T-cell (primary cell): ENCODE measurements around the gene SSC5D. TPM values are rescaled to one million over a fixed set of nuclear protein-coding genes. Genes with fewer than 3 reads are reported as not detected.
"Not testable (repeated sequence)": the region's sequence is repeated elsewhere in the genome, so short reads cannot be mapped to it uniquely, and the experiment has no call there.

Experiments
- ATAC-seq, 4 experiments: fragments of 200-7000 bp in 3 of 4; fragments of 150-1000 bp in 1 of 4; cut with Tn5 transposase; replicated peaks in 1 of 4; 1 replicate in 3 of 4; 2 replicates in 1 of 4; pipeline ENCODE4 v1.10.0; 2021; ENCODE audit warnings: moderate library complexity in 3 of 4, mild to moderate bottlenecking in 2 of 4, moderate number of reproducible peaks in 1 of 4
- CTCF ChIA-PET, 2 donors: fragments of 300-600 bp; sonication (Branson Sonifier 250); formaldehyde crosslinking; loops; one replicate each; lab custom pipeline; 2022; ENCODE audit warnings: antibody characterized with exemption in 2 of 2; lab: Charles Lee
- POLR2A ChIA-PET, 2 donors: fragments of 300-600 bp; sonication (Branson Sonifier 250); formaldehyde crosslinking; loops; one replicate each; lab custom pipeline; 2022; ENCODE audit warnings: antibody characterized with exemption in 2 of 2; lab: Charles Lee
- DNase-seq, 35 experiments: peaks; one replicate each; pipeline versions ENCODE4 v3.0.0 to v3.0.0-alpha.2; 2013 to 2023
- H3K27ac ChIP-seq: one replicate; pipeline ENCODE4 v1.5.1; 2013; ENCODE audit warnings: low read length
- H3K27me3 ChIP-seq, 2 experiments: replicated peaks in 1 of 2; 1 replicate in 1 of 2; 2 replicates in 1 of 2; pipeline versions ENCODE4 v1.6.1 to v1.7.0; 2013; ENCODE audit warnings: low read length in 1 of 2, mixed read lengths in 1 of 2; ENCODE audit not compliant: control insufficient read depth in 2 of 2, insufficient read depth in 2 of 2; ENCODE audit errors: extremely low read depth in 1 of 2
- H3K36me3 ChIP-seq, 2 donors: 1 replicate in 1 of 2; 2 replicates in 1 of 2; pipeline versions ENCODE4 v1.6.1 to v1.7.0; 2013; ENCODE audit warnings: low read length in 1 of 2; ENCODE audit not compliant: control insufficient read depth in 2 of 2, insufficient read depth in 1 of 2; ENCODE audit errors: extremely low read depth in 1 of 2
- H3K4me1 ChIP-seq, 2 experiments: 1 replicate in 1 of 2; 2 replicates in 1 of 2; pipeline versions ENCODE4 v1.6.1 to v1.7.0; 2013; ENCODE audit warnings: low read length in 2 of 2, mixed read lengths in 1 of 2; ENCODE audit not compliant: insufficient read depth in 2 of 2, control insufficient read depth in 1 of 2; ENCODE audit errors: extremely low read depth in 1 of 2
- H3K4me3 ChIP-seq, 2 donors: 1 replicate in 1 of 2; 2 replicates in 1 of 2; pipeline versions ENCODE4 v1.5.1 to v1.7.0; 2013; ENCODE audit warnings: mild to moderate bottlenecking in 2 of 2, low read length in 1 of 2, moderate library complexity in 1 of 2; ENCODE audit not compliant: control insufficient read depth in 1 of 2; ENCODE audit errors: extremely low read depth in 1 of 2
- H3K9me3 ChIP-seq: 2 replicates; pipeline ENCODE4 v1.7.0; 2013
- H3K27ac Mint-ChIP-seq, 2 donors: one replicate each; pipeline ENCODE4 v1.8.0; 2020 to 2021; ENCODE audit warnings: mild to moderate bottlenecking in 2 of 2, mixed read lengths in 2 of 2
- H3K27me3 Mint-ChIP-seq, 2 donors: one replicate each; pipeline ENCODE4 v1.8.0; 2021 to 2022; ENCODE audit warnings: mixed read lengths in 2 of 2
- H3K36me3 Mint-ChIP-seq: one replicate; pipeline ENCODE4 v1.8.0; 2021; ENCODE audit warnings: mixed read lengths
- H3K4me1 Mint-ChIP-seq, 3 donors: one replicate each; pipeline ENCODE4 v1.8.0; 2020 to 2022; ENCODE audit warnings: mixed read lengths in 3 of 3, mild to moderate bottlenecking in 1 of 3
- H3K4me3 Mint-ChIP-seq, 3 donors: one replicate each; pipeline ENCODE4 v1.8.0; 2020 to 2022; ENCODE audit warnings: mild to moderate bottlenecking in 3 of 3, mixed read lengths in 3 of 3, moderate library complexity in 3 of 3
- H3K9me3 Mint-ChIP-seq, 3 donors: one replicate each; pipeline ENCODE4 v1.8.0; 2020 to 2022; ENCODE audit warnings: mixed read lengths in 3 of 3
- WGBS: methylation state at CpG from one replicate; pipeline ENCODE4 v1.1.5; 2013; ENCODE audit warnings: missing lambda C conversion rate; ENCODE audit not compliant: insufficient coverage; 5-methylcytosine and 5-hydroxymethylcytosine counted together
- total RNA-seq, 35 experiments: library from RNA in 6 of 35; stranded (reverse) in 6 of 35; fragments of 120-200 nt in 1 of 35; gene quantifications; one replicate each; pipeline versions ENCODE4 v1.2.1 to v1.2.4 and lab custom pipeline; 2013 to 2026

The SSC5D gene
- total RNA-seq, 5 donors from 2014 or later (not counting 1 experiment from before 2014, with no cell fraction given) = 0.38 to 1.3 (median 0.66) TPM

DNA sequence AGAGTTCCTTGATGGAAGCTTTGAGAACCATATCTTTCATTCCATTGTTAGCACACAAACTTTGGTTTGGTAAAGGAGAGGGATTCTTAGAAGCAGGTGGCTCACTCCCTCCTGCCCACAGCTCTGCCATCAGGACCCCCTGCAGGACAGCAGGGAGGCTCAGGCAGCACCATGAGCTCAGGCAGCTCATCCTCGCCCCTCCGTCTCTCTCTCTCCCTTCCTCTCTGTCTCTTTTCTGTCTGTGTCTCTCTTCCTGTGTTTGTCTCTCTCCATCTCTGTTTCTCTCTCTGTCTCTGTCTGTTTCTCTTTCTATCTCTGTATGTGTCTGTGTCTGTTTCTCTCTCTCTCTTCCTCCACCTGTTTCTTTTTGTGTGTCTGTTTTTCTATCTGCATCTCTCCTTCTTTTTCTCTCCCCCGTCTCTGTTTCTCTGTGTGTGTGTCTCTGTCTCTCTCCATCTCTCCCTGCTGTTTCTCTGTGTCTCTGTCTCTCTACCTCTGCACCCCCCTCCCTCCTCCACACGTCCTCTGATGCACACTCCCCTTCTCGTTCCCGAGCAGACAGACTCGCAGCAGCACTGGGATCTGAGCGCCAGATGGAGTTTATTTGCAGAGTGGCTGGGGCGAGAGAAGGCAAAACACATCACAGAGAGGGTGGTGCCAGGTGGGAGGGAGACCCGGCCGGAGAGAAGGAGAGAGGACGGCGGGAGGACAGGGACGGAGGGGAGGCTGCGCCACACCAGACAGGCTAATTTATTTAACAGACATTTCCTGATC is 40.0 kb downstream of the SSC5D start:
- CTCF ChIA-PET = no interaction called here
- Mint-ChIP-seq H3K4me3 (no peak overlapping the region), H3K4me1 (no peaks in the 10 kb centered on the region), H3K27ac (no peak overlapping the region), H3K27me3 (peaks cover 5 to 7% of the 10 kb centered on the region in 2 donors), H3K36me3 (no peaks in the 10 kb centered on the region), H3K9me3 (no peaks in the 10 kb centered on the region)
- 88% methylated on average over 3 of the region's 15 CpGs for WGBS
- POLR2A ChIA-PET = no interaction called here
- no peaks in the 10 kb centered on the region for H3K36me3 ChIP-seq
- H3K4me1 ChIP-seq = no peaks in the 10 kb centered on the region
- ATAC-seq (no peak), DNase-seq (no peak)
- H3K4me3 ChIP-seq = no peak overlapping the region
- no peaks in the 10 kb centered on the region for H3K9me3 ChIP-seq
- H3K27me3 ChIP-seq = peaks cover 0 to 17% of the 10 kb centered on the region in 2 experiments
- no peak overlapping the region for H3K27ac ChIP-seq

DNA sequence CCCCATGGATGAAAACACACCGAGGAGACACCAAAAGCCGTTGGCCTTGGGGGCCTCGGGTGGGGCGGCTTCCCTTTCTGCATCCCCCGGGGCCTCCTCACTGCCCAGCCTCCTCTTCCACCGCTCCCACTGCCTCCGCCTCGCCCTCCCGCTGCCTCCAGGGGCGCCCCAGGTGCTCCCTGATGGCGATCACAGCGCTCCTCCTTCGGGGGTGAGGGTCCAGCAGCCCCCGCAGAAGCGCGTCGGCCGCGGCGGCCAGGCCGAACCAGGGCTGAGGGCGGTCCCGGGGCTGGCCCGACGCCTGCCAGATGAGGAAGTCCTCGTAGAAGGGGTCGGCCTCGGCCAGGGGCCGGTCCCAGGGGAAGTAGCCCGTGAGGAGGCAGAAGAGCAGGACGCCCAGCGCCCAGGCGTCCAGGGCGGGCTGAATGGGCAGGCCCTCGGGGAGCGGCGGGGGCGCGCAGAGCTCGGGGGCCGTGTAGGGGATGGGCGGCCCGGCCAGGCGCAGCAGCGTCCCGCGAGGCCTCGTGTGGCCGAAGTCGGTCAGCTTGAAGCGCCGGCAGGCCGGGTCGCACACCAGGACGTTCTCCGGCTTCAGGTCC is 41.5 kb downstream of the SSC5D start:
- ChIA-PET CTCF (no interaction called here), POLR2A (no interaction called here)
- ATAC-seq (no peak), DNase-seq (no peak)
- Mint-ChIP-seq H3K4me1 (no peaks in the 10 kb centered on the region), H3K9me3 (no peaks in the 10 kb centered on the region), H3K4me3 (no peak overlapping the region), H3K27me3 (peaks cover under 1 to 4% of the 10 kb centered on the region in 2 donors), H3K27ac (no peak overlapping the region), H3K36me3 (no peaks in the 10 kb centered on the region)
- H3K4me1 ChIP-seq = no peaks in the 10 kb centered on the region
- no peaks in the 10 kb centered on the region for H3K36me3 ChIP-seq
- H3K27ac ChIP-seq = no peak overlapping the region
- peaks cover 0 to 17% of the 10 kb centered on the region in 2 experiments for H3K27me3 ChIP-seq
- WGBS = 88% methylated on average over 39 of the region's 56 CpGs
- no peaks in the 10 kb centered on the region for H3K9me3 ChIP-seq
- no peak overlapping the region for H3K4me3 ChIP-seq

DNA sequence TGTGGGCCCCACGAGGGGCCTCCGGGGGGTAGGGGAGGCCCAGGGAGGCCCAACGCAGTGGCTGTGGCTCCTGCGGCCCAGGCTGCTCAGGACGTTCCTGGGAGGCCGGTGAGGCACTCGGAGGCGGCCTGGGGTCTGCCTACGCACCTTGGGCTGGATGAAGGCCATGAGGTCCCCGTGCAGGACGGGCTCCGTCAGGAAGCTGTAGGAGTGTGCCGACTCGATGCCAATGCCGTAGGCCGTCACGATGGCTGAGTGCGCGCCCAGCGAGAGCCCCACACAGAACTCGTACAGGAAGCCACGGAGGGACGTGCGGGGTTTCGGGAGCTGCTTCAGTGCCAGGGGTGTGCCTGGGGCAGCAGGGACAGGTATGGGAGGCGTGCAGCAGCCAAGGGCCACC is 42.8 kb downstream of the SSC5D start:
- WGBS = 88% methylated on average over 22 of the region's 26 CpGs
- H3K27me3 Mint-ChIP-seq = no peaks in the 10 kb centered on the region
- CTCF ChIA-PET = no interaction called here
- no peak overlapping the region for H3K4me3 Mint-ChIP-seq
- H3K4me3 ChIP-seq = no peak overlapping the region
- no peak overlapping the region for H3K27ac Mint-ChIP-seq
- H3K27ac ChIP-seq = no peak overlapping the region
- H3K9me3 Mint-ChIP-seq = no peaks in the 10 kb centered on the region
- H3K4me1 Mint-ChIP-seq = no peaks in the 10 kb centered on the region
- no peaks in the 10 kb centered on the region for H3K4me1 ChIP-seq
- H3K27me3 ChIP-seq = peaks cover 0 to 15% of the 10 kb centered on the region in 2 experiments
- POLR2A ChIA-PET = no interaction called here
- DNase-seq (no peak), ATAC-seq (no peak)
- no peaks in the 10 kb centered on the region for H3K36me3 Mint-ChIP-seq
- H3K9me3 ChIP-seq = no peaks in the 10 kb centered on the region
- H3K36me3 ChIP-seq = no peaks in the 10 kb centered on the region

DNA sequence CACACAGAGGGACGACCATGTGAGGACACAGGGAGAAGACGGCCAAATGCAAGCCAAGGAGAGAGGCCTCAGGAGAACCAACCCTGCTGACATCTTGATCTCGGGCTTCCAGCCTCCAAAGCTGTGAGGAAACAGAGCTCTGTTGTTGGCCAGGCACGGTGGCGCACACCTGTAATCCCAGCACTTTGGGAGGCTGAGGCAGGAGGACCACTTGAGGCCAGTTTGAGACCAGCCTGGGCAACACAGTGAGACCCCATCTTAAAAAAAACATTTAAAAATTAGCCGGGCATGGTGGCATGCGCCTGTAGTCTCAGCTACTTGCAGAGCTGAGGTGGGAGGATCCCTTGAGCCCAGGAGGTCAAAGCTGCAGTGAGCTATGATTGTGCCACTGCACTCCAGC is 46.0 kb downstream of the SSC5D start:
- H3K36me3 Mint-ChIP-seq, H3K9me3 Mint-ChIP-seq, H3K27ac ChIP-seq, ATAC-seq, H3K9me3 ChIP-seq, CTCF ChIA-PET, H3K4me1 ChIP-seq, H3K36me3 ChIP-seq, H3K4me3 ChIP-seq, H3K27me3 Mint-ChIP-seq, H3K27ac Mint-ChIP-seq, H3K4me1 Mint-ChIP-seq, H3K4me3 Mint-ChIP-seq, DNase-seq: not testable (repeated sequence)
- H3K27me3 ChIP-seq = peaks cover 0 to 17% of the 10 kb centered on the region in 2 experiments
- POLR2A ChIA-PET = interaction anchor here in 1 of 2 donors (0.6 kb wide), 2 partner anchors 53 to 1678 kb away, joined by 3 to 5 read pairs; no protein-coding TSS in a partner anchor
- 84% methylated on average over 6 of the region's 7 CpGs for WGBS

DNA sequence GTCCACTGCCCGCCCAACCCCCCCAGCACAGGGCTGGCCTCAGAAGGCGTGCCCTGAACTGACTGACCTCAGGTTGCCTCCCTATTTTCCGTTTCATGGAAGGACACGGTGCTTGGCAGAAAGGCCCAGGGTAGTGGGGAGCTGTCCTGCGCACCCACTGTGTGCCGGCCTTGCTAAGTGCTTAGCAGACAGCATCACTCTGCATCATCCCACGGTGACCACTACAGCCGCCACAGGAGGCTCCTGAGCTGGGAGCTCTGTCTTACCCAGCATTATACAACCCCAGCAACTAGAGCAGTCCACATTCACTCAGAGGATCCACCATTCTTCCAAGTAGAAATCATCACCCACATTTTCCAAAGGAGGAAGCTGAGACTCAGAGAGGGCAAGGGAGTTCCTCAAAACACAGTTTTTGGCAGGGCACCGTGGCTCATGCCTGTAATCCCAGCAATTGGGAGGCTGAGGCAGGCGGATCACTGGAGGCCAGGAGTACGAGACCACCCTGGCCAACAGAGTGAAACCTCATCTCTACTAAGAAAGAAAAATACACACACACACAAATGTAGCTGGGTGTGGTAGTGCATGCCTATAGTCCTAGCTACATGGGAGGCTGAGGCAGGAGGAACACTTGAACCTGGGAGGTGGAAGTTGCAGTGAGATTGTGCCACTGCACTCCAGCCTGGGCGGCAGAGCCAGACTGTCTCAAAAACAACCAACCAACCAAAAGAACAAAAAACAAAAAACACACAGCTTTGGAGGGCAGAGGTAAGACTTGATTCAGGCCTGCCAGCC is 47.1 kb downstream of the SSC5D start:
- Mint-ChIP-seq H3K9me3 (no peaks in the 10 kb centered on the region), H3K4me3 (no peak overlapping the region), H3K27ac (no peak overlapping the region), H3K4me1 (no peaks in the 10 kb centered on the region), H3K36me3 (no peaks in the 10 kb centered on the region), H3K27me3 (no peaks in the 10 kb centered on the region)
- DNase-seq (no peak), ATAC-seq (no peak)
- 93% methylated on average over 4 of the region's 12 CpGs for WGBS
- Histone ChIP-seq H3K36me3 (no peaks in the 10 kb centered on the region), H3K4me3 (no peak overlapping the region), H3K4me1 (no peaks in the 10 kb centered on the region), H3K27ac (no peak overlapping the region), H3K9me3 (no peaks in the 10 kb centered on the region), H3K27me3 (peaks cover 0 to 14% of the 10 kb centered on the region in 2 experiments)
- ChIA-PET CTCF (interaction anchor here in 1 of 2 donors (0.6 kb wide), 1 partner anchor 10 kb away, joined by 6 read pairs; no protein-coding TSS in a partner anchor), POLR2A (no interaction called here)

DNA sequence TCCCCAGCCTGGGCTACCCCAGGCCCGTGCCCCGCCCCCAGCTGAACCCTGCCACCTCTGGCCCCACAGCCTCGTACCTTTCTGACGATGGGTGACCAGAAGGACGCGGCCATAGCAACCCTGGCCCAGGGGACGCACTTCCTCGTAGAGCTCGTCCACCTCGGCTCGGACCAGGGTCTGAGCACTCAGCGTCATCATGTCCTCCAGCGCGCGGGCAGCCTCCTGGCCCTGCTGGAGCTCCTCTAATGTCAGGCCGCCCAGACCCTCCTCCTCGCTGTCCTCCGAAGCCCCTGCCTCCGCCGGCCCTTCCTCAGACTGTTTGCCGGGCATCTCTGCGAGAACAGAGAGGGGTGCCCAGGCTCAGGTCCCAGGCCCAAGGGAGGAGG is 47.7 kb downstream of the SSC5D start:
- no peak overlapping the region for H3K27ac Mint-ChIP-seq
- no peaks in the 10 kb centered on the region for H3K4me1 Mint-ChIP-seq
- no peak for ATAC-seq
- no peak overlapping the region for H3K27ac ChIP-seq
- no peaks in the 10 kb centered on the region for H3K36me3 Mint-ChIP-seq
- WGBS = 93% methylated on average over 22 of the region's 22 CpGs
- H3K4me3 ChIP-seq = no peak overlapping the region
- H3K36me3 ChIP-seq = no peaks in the 10 kb centered on the region
- no peaks in the 10 kb centered on the region for H3K27me3 Mint-ChIP-seq
- ChIA-PET POLR2A (no interaction called here), CTCF (no interaction called here)
- H3K4me3 Mint-ChIP-seq = no peak overlapping the region
- DNase-seq = no peak
- peaks cover 0 to 18% of the 10 kb centered on the region in 2 experiments for H3K27me3 ChIP-seq
- H3K4me1 ChIP-seq = no peaks in the 10 kb centered on the region
- no peaks in the 10 kb centered on the region for H3K9me3 Mint-ChIP-seq
- no peaks in the 10 kb centered on the region for H3K9me3 ChIP-seq
